ENCODE results near the gene FAM181B. TPM values are rescaled to one million over a fixed set of nuclear protein-coding genes. Genes with fewer than 3 reads are reported as not detected.

The FAM181B gene
- polyA plus RNA-seq, 2 of the 4 experiments (the other 2 are of a cell fraction), result 0.01 TPM; not detected in 1

DNA sequence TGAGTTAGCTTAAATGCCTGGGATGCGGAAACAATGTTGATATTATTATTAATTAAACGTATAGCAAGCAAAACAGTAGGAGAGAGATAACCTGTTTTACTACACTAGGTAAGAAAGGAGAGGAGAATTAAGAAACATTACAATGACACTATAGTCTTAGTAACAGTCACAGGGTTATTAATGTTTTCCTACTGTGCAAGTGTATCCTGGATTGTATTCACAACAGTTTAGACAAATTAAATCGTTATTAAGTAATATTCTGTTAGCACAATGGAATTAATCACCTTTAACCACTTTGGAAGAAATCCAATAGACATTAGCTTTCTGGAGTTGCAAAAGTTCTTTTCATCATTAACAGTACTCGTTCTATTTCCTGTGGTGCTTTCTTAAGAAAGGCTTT is 3.4 kb downstream of the FAM181B start:
- TF ChIP-seq MYC (IDR thresholded peaks at IDR 0.05; ENCODE audit: borderline replicate concordance, low read length) (no peak), HDAC2 (IDR thresholded peaks at IDR 0.05) (no peak)
- no peak for ATAC-seq
- Histone ChIP-seq H3K4me2 (no peak overlapping the region), H3K27ac (no peak overlapping the region), H3K4me3 (no peak overlapping the region), H3K4me1 (no peaks in the 10 kb centered on the region), H3K9me3 (no peaks in the 10 kb centered on the region; the same call in 2 of the 3 replicates)
- no peak for FAIRE-seq
- POLR2A ChIA-PET, result no interaction called here
- no peak for DNase-seq (ENCODE audit: low read depth in 1 of 2, low spot score in 1 of 2)
- CTCF ChIA-PET, result interaction anchor here (1.1 to 3.3 kb wide), 3 partner anchors 12 to 137 kb away, joined by 3 to 15 read pairs (median 3); no protein-coding TSS in a partner anchor
- 41% methylated on average over 4 of the region's 4 CpGs for WGBS (ENCODE audit: missing lambda C conversion rate)

DNA sequence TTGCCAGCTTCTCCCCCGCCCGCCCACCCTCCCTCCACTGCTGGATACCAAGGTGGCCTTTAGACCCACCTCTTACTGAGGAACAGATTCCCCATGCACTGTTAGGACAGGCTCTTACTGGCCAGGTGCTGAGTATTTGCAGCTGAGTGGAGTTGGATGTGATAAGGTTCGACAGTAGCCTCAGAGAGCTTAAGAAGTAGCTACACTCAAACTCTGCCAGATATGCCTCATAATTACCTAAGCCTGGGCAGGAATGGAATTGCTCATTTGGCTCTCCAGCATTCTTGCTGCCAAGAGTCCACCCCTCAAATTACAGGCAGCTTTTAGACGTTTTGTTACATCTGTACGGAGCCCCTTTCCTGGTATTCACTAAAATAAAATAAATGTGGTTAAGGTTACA is 9.6 kb downstream of the FAM181B start:
- no peaks in the 10 kb centered on the region for H3K4me1 ChIP-seq
- WGBS (ENCODE audit: missing lambda C conversion rate), result 19% methylated on average over 5 of the region's 5 CpGs
- ChIA-PET CTCF (interaction anchor here (1.6 to 1.8 kb wide), 3 partner anchors 10 to 1096 kb away, joined by 3 to 5 read pairs (median 5); partner anchors contain the start of gene FAM181B), POLR2A (no interaction called here)
- no peak for ATAC-seq
- H3K27ac ChIP-seq, result no peak overlapping the region
- TF ChIP-seq EHMT2 (IDR thresholded peaks at IDR 0.05; ENCODE audit: low read depth) (no peak), EHF (CRISPR knock-in tag; IDR thresholded peaks at IDR 0.05) (no peak), HOXB13 (CRISPR knock-in tag; IDR thresholded peaks at IDR 0.05; ENCODE audit: low read depth) (no peak)
- DNase-seq (ENCODE audit: low read depth in 1 of 2, low spot score in 1 of 2), result no peak
- no peak for FAIRE-seq
- no peak overlapping the region for H3K4me3 ChIP-seq
- H3K9me3 ChIP-seq, result no peaks in the 10 kb centered on the region
- no peak overlapping the region for H3K4me2 ChIP-seq

- Histone ChIP-seq H3K27ac (no peak overlapping the region), H3K4me2 (no peak overlapping the region), H3K9me3 (no peaks in the 10 kb centered on the region), H3K4me3 (no peak overlapping the region), H3K4me1 (no peaks in the 10 kb centered on the region)
- no peak for FAIRE-seq
- ChIA-PET POLR2A (no interaction called here), CTCF (interaction anchor here (1.2 to 1.8 kb wide), 3 partner anchors 140 to 1097 kb away, joined by 3 to 5 read pairs (median 5); no protein-coding TSS in a partner anchor)
- no peak for ATAC-seq
- DNase-seq (ENCODE audit: low read depth in 1 of 2, low spot score in 1 of 2), result no peak
- TF ChIP-seq CEBPB (IDR thresholded peaks at IDR 0.05) (no peak), JUNB (IDR thresholded peaks at IDR 0.05) (no peak), CBX2 (IDR thresholded peaks at IDR 0.05; ENCODE audit: borderline replicate concordance, low read depth) (no peak), ZC3H11A (IDR thresholded peaks at IDR 0.05) (no peak), RNF2 (IDR thresholded peaks at IDR 0.05; ENCODE audit: borderline replicate concordance, low read depth) (no peak), HOXB13 (CRISPR knock-in tag; IDR thresholded peaks at IDR 0.05; ENCODE audit: low read depth) (no peak), EHMT2 (IDR thresholded peaks at IDR 0.05; ENCODE audit: low read depth) (no peak), NR3C1 (IDR thresholded peaks at IDR 0.05) (no peak), HEYL (CRISPR knock-in tag; IDR thresholded peaks at IDR 0.05) (no peak), HOXB5 (CRISPR knock-in tag; IDR thresholded peaks at IDR 0.05) (no peak), TP53 (CRISPR knock-in tag; IDR thresholded peaks at IDR 0.05) (no peak), BCL3 (IDR thresholded peaks at IDR 0.05) (no peak), NPAS2 (CRISPR knock-in tag; IDR thresholded peaks at IDR 0.05; ENCODE audit: borderline replicate concordance) (no peak), POLR2A (IDR thresholded peaks at IDR 0.05; ENCODE audit: low read length) (no peak)
- TF ChIP-seq, protein P1, sequence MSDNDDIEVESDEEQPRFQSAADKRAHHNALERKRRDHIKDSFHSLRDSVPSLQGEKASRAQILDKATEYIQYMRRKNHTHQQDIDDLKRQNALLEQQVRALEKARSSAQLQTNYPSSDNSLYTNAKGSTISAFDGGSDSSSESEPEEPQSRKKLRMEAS (IDR thresholded peaks at IDR 0.05), result no peak
- TF ChIP-seq, protein P2, sequence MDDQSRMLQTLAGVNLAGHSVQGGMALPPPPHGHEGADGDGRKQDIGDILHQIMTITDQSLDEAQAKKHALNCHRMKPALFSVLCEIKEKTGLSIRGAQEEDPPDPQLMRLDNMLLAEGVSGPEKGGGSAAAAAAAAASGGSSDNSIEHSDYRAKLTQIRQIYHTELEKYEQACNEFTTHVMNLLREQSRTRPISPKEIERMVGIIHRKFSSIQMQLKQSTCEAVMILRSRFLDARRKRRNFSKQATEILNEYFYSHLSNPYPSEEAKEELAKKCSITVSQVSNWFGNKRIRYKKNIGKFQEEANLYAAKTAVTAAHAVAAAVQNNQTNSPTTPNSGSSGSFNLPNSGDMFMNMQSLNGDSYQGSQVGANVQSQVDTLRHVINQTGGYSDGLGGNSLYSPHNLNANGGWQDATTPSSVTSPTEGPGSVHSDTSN (IDR thresholded peaks at IDR 0.05), result no peak
Measured at GRCh38 chr11:82722231-82722630, 11.4 kb downstream of the FAM181B start.
